ENCODE measurements around the gene CCDC88C. TPM values are rescaled to one million over a fixed set of nuclear protein-coding genes. Genes with fewer than 3 reads are reported as not detected.

CCDC88C gene
- total RNA-seq, 2 donors from 2014 or later, result 103 to 111 TPM

DNA sequence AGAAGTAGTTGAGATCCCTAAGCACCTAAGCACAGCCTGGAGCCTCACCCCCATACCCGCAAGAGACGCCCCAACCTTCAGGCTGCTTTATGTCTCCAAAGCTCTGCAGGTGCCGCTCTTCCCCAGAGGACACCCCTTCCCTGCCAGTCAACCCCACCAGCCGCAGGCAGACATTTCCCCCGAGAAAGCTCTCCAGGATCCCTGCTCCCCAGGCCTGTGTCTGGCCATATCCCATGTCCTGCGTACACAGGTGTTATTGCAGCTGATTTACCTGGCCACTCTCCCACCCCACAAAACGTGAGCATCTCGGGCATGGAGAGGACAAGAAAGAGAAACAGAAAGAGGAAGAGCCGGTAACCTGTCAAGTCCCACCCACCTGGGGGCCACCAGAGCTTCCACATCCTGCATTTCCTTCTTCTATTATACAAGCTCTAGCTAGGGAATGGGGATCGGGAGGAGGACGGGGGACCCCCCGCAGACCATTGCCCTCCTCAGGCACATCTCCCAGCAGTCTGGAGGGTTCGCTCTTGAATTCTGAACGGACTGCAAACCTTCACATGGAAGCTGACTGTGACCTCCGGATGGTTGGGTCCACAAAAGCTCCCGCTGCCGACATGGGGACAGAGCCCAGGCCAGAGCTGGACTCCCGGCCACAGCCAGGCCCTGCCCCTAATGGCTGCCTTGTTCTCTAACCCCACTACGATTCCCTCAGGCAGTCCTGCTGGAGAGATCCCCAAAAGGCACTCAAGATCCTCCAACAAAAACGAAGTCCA, 17.6 kb downstream of the CCDC88C start:
- peaks cover 4 to 14% of the 10 kb centered on the region in 2 donors for H3K36me3 Mint-ChIP-seq (ENCODE audit: insufficient read depth in 2 of 2)
- no peaks in the 10 kb centered on the region for H3K27me3 Mint-ChIP-seq (ENCODE audit: low read depth)

GRCh38 chr14:91398707-91399106, 18.9 kb downstream of the CCDC88C start:
- ATAC-seq (replicated peaks in 1 of 2), result peak in 1 of 2 donors; percentile 20
- Mint-ChIP-seq H3K4me1 (ENCODE audit: low read depth) (peaks cover 97% of the 10 kb centered on the region), H3K4me3 (peak overlapping the region; percentile 99 to 100), H3K36me3 (ENCODE audit: insufficient read depth in 2 of 2) (peaks cover 7 to 17% of the 10 kb centered on the region in 2 donors), H3K27me3 (ENCODE audit: low read depth) (no peaks in the 10 kb centered on the region), H3K27ac (peak overlapping the region; percentile 97), H3K9me3 (no peaks in the 10 kb centered on the region)
- DNase-seq, result no peak

More for the DNA sequence above, 17.6 kb downstream of the CCDC88C start:
- H3K4me3 Mint-ChIP-seq, result peak overlapping the region; percentile 99 to 100
- peak; percentile 36 to 47 for ATAC-seq (replicated peaks in 1 of 2)
- peak overlapping the region; percentile 97 for H3K27ac Mint-ChIP-seq
- no peaks in the 10 kb centered on the region for H3K9me3 Mint-ChIP-seq
- peak in 1 of 2 donors; percentile 38 for DNase-seq
- H3K4me1 Mint-ChIP-seq (ENCODE audit: low read depth), result peaks cover 98% of the 10 kb centered on the region

DNA sequence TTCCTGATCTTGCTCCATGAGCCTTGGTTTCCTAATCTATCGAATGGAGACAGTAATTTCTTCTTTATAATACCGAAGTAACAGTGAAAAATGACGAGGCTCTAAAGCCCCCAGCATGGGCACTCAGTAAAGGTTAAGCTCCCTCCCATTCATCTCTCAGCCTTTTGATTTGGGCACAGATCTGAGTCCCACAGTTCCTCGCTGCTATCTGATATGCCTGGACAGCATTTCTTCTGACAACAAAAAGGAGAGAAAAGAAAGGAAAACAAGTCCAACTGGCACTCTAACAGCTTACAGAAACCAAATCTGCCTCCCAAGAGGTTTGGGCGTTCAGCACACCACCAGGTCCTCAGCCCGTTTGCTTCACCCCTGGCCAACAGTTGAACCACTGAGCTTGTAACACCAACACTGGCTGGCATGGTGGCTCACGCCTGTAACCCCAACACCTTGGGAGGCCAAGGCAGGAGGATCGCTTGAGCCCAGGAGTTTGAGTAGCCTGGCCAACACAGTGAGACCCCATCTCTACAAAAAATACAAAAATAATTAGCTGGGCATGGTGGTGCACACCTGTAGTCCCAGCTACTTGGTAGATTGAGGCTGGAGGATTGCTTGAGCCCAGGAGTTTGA, 19.5 kb downstream of the CCDC88C start:
- H3K27ac Mint-ChIP-seq, result peak overlapping the region; percentile 87
- H3K27me3 Mint-ChIP-seq (ENCODE audit: low read depth), result no peaks in the 10 kb centered on the region
- no peak for DNase-seq
- no peak for ATAC-seq (replicated peaks in 1 of 2)
- H3K4me1 Mint-ChIP-seq (ENCODE audit: low read depth), result peaks cover 97% of the 10 kb centered on the region
- H3K9me3 Mint-ChIP-seq, result no peaks in the 10 kb centered on the region
- peaks cover 7 to 17% of the 10 kb centered on the region in 2 donors for H3K36me3 Mint-ChIP-seq (ENCODE audit: insufficient read depth in 2 of 2)
- peak overlapping the region; percentile 87 to 99 for H3K4me3 Mint-ChIP-seq

- ATAC-seq (replicated peaks in 1 of 2), result peak; percentile 77 to 79
- peaks cover 96% of the 10 kb centered on the region for H3K4me1 Mint-ChIP-seq (ENCODE audit: low read depth)
- H3K27ac Mint-ChIP-seq, result peak overlapping the region; percentile 87
- H3K9me3 Mint-ChIP-seq, result no peaks in the 10 kb centered on the region
- no peaks in the 10 kb centered on the region for H3K27me3 Mint-ChIP-seq (ENCODE audit: low read depth)
- H3K4me3 Mint-ChIP-seq, result peak overlapping the region; percentile 87 to 99
- peak; percentile 69 to 71 for DNase-seq
- peaks cover 7 to 17% of the 10 kb centered on the region in 2 donors for H3K36me3 Mint-ChIP-seq (ENCODE audit: insufficient read depth in 2 of 2)
Observed at GRCh38 chr14:91396959-91397815, 20.4 kb downstream of the CCDC88C start.

DNA sequence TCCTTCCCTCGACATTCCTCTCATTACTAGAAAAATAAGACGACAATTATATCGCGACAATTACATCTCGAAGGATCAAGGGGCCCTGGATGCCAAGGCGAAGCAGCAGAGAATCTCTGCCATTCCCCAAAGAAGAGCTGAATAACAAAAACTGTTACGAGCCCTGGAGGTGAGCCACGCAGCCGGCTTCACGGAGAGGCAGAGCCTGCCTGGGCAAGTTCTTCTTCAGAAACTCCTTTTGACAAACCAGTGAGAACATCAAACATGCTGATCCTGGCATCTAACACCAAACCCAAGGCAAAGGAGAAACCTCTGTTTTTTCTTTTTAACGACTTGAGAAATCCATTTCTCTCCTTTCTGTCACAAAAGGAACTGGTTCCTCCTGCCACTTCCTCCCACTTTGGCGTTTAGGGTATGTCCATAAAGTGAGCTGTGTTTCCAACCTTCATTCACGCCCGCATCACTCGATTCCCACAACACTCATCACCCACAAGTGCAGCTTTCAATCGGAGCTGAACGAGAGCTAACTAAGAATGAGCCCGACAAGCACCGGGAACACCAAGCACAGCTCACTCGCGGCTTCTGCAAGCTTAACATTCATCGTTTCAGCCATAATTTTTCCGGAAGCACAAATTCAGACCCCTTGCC, 21.5 kb downstream of the CCDC88C start:
- Mint-ChIP-seq H3K27me3 (ENCODE audit: low read depth) (no peaks in the 10 kb centered on the region), H3K4me1 (ENCODE audit: low read depth) (peaks cover 97% of the 10 kb centered on the region), H3K27ac (peak overlapping the region; percentile 87), H3K4me3 (peak overlapping the region; percentile 87 to 99), H3K9me3 (no peaks in the 10 kb centered on the region), H3K36me3 (ENCODE audit: insufficient read depth in 2 of 2) (peaks cover 7 to 17% of the 10 kb centered on the region in 2 donors)
- DNase-seq, result no peak
- no peak for ATAC-seq (replicated peaks in 1 of 2)

DNA sequence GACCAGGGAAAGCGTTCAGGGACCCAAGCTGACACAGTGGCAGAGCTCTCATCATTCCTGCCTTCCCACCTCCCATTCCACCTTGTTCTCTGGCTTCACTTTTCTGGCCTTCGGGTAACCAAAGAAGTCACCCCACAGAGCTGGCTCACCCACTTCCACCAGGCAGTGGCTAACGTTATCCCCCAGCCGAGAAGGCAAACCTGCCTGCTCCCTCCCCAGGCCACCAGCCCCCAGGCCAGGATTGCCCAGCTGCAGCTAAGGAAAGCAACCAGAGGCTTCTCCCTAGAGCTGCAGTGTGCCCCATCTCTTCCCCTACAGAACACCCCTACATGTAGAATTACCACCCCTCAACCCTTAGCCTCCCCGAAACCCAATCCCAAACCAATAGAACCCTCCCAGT, 22.2 kb downstream of the CCDC88C start:
- peaks cover 98% of the 10 kb centered on the region for H3K4me1 Mint-ChIP-seq (ENCODE audit: low read depth)
- peak overlapping the region; percentile 87 for H3K27ac Mint-ChIP-seq
- H3K4me3 Mint-ChIP-seq, result peak overlapping the region; percentile 87 to 99

DNA sequence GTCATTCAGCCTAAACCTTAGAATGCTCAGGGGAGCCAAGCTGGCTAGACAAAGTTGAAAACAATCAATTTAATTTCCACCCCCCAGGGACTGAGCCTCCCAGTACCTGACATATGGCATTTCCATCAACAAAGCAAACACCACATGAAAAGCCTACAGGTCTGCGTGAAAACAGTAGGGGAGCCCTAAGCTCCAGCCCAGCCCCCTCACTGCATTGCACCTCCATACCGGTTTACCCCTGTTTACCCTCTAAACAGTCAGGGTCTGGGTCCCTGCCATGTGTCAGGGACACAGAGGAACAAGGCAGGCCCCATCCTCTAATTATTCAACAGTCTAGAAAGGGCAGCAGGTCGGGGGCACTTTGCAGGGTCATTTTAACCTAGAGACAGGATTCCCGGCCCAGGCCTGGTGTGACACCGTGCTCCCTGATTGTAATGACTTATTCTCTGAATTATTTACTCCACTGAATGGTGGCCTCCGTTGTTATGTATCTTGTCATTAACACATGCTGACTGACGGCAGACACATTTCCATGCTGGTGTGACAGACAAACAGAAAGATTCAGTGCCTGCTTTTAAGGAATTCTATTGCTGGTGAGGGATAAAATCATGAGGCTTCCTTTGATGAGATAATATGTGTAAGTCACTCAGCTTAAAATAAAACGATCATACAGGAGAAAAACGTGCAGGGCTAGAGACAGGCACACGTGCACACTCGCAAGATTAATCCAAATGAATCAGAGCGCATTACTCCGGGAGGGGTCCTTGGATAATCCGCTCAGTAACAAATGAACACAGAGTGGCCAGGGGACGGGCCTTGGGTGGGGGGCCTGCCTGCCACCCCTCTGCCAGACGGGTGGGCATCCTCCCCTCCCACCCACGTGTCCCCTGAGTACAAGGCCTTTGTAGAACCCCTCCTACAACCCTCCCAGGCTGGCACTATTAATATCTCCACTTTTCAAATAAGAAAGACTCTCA, 23.2 kb downstream of the CCDC88C start:
- H3K4me3 Mint-ChIP-seq, result peak overlapping the region in 1 of 2 donors; percentile 87

More for the DNA sequence above, 22.2 kb downstream of the CCDC88C start:
- no peaks in the 10 kb centered on the region for H3K9me3 Mint-ChIP-seq
- ATAC-seq (replicated peaks in 1 of 2), result no peak
- H3K27me3 Mint-ChIP-seq (ENCODE audit: low read depth), result no peaks in the 10 kb centered on the region
- peaks cover 7 to 17% of the 10 kb centered on the region in 2 donors for H3K36me3 Mint-ChIP-seq (ENCODE audit: insufficient read depth in 2 of 2)
- DNase-seq, result no peak

DNA sequence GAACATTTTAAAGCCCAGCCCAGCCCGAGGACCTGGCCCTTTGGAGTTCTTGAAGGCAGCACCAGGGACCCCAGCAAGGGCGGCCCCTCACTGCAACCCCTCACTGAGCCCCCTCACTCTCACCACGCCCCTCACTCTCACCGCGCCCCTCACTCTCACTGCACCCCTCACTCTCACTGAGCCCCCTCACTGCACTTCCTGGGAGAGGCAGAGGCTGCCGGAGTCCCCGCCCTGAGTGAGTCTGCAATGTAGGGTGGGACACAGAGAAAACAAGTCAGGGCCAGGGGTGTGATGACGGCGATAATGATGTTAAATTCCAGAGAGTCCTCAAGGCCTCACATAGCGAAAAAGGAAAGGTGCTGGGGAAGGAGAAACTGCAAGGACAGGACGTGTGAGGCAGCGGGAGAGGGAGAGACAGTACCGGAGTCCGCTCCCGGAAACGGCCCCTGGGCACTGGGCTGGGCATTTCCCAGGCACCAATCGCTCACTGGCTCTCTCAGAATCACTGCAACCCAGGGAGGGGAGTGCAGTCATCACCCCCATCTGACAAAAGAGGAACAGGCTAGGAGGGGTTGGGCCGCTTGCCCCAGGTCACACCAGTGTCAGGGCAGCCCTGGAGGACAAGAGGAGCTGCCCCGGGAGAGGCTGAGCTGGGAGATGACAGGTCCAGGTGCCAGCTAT, 24.9 kb downstream of the CCDC88C start:
- Mint-ChIP-seq H3K4me3 (peak overlapping the region; percentile 40 to 62), H3K27me3 (ENCODE audit: low read depth) (no peaks in the 10 kb centered on the region), H3K9me3 (no peaks in the 10 kb centered on the region), H3K36me3 (ENCODE audit: insufficient read depth in 2 of 2) (peaks cover 7 to 17% of the 10 kb centered on the region in 2 donors), H3K27ac (peak overlapping the region; percentile 24), H3K4me1 (ENCODE audit: low read depth) (peaks cover 98% of the 10 kb centered on the region)
- ATAC-seq (replicated peaks in 1 of 2) (no peak), DNase-seq (no peak)

More for the DNA sequence above, 23.2 kb downstream of the CCDC88C start:
- Mint-ChIP-seq H3K9me3 (no peaks in the 10 kb centered on the region), H3K36me3 (ENCODE audit: insufficient read depth in 2 of 2) (peaks cover 7 to 17% of the 10 kb centered on the region in 2 donors), H3K4me1 (ENCODE audit: low read depth) (peaks cover 98% of the 10 kb centered on the region), H3K27me3 (ENCODE audit: low read depth) (no peaks in the 10 kb centered on the region), H3K27ac (peak overlapping the region; percentile 91)
- DNase-seq (no peak), ATAC-seq (replicated peaks in 1 of 2) (no peak)

- ATAC-seq (replicated peaks in 1 of 2), result peak; percentile 16 to 29
- H3K4me1 Mint-ChIP-seq (ENCODE audit: low read depth), result peaks cover 91% of the 10 kb centered on the region
- peaks cover 3 to 4% of the 10 kb centered on the region in 2 donors for H3K36me3 Mint-ChIP-seq (ENCODE audit: insufficient read depth in 2 of 2)
- DNase-seq, result no peak
- H3K27ac Mint-ChIP-seq, result peak overlapping the region; percentile 35
- H3K27me3 Mint-ChIP-seq (ENCODE audit: low read depth), result no peaks in the 10 kb centered on the region
- peak overlapping the region; percentile 60 to 63 for H3K4me3 Mint-ChIP-seq
- no peaks in the 10 kb centered on the region for H3K9me3 Mint-ChIP-seq
Observed at GRCh38 chr14:91390165-91390778, 27.3 kb downstream of the CCDC88C start.

DNA sequence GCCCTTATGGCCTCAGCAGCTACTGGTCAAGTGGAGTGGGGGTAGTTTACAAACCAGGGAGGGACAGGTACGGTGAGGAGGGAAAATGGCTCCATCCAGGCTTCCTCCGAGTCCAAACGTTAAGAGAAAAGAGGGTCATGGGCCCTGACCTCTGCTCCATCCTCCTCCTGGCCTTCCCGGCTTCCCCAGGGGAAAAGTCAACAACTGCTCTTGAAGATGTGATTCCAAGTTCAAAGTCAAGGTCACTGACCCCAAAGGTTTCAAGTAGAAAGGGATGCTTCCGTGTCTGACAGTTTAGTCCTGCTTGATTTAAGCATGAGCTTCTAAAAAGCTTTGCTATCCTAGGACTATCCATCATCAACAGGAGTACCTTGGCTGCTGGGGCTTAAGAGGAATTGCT, 28.5 kb downstream of the CCDC88C start:
- ATAC-seq (replicated peaks in 1 of 2) (no peak), DNase-seq (no peak)
- Mint-ChIP-seq H3K36me3 (ENCODE audit: insufficient read depth in 2 of 2) (peaks cover 0 to 3% of the 10 kb centered on the region in 2 donors), H3K4me3 (peak overlapping the region; percentile 64 to 82), H3K4me1 (ENCODE audit: low read depth) (peaks cover 90% of the 10 kb centered on the region), H3K9me3 (no peaks in the 10 kb centered on the region), H3K27ac (peak overlapping the region; percentile 75), H3K27me3 (ENCODE audit: low read depth) (no peaks in the 10 kb centered on the region)

DNA sequence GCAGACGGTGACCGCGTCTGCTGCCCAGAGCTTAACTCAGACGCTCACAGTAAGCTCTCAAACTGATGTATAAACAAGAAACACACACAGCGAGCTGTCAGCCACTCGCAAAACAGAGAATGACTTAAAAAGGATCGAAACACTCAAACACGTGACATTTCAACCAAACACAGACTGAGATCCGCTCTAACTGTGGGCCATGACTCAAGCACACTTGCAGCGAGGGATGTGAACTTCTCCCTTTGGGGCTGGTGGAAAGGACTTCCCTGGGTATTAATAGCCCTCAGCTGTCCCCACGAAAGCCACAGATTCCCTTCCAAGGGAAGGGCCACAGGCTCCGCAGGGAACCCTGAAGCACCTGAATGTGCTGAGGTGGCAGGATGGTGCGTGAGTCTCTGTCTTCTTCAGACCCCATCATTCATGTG, 29.1 kb downstream of the CCDC88C start:
- Mint-ChIP-seq H3K27me3 (ENCODE audit: low read depth) (no peaks in the 10 kb centered on the region), H3K27ac (peak overlapping the region; percentile 75), H3K4me1 (ENCODE audit: low read depth) (peaks cover 91% of the 10 kb centered on the region), H3K36me3 (ENCODE audit: insufficient read depth in 2 of 2) (peaks cover 0 to 3% of the 10 kb centered on the region in 2 donors), H3K9me3 (no peaks in the 10 kb centered on the region), H3K4me3 (peak overlapping the region; percentile 64 to 82)
- peak; percentile 65 for DNase-seq
- ATAC-seq (replicated peaks in 1 of 2), result peak; percentile 91 to 94

Data from activated T-cell treated with anti-CD3 and anti-CD28 coated beads, Interleukin-2, amount 50 U/mL, for 72 hours (primary cell).